ENCODE data around the gene REXO4.
A peak's percentile ranks its signal among the peaks of the same experiment; 100 is the strongest.

The REXO4 gene

GRCh38 chr9:133375116-133375723 lies 42.6 kb downstream of the REXO4 start:
- Histone ChIP-seq H3K36me3 (ENCODE audit: low read depth) (peaks cover 39% of the 10 kb centered on the region), H3K4me1 (ENCODE audit: insufficient read depth, poor library complexity, severe bottlenecking) (no peaks in the 10 kb centered on the region), H3K4me3 (ENCODE audit: severe bottlenecking) (peak overlapping the region; percentile 67), H3K27me3 (ENCODE audit: insufficient read depth, poor library complexity, severe bottlenecking) (no peaks in the 10 kb centered on the region), H3K9me3 (ENCODE audit: severe bottlenecking) (no peaks in the 10 kb centered on the region), H3K27ac (ENCODE audit: poor library complexity, severe bottlenecking) (peak overlapping the region; percentile 89)
- ATAC-seq (ENCODE audit: low read depth) (peak; percentile 21; the same call in 2 of the 3 replicates), DNase-seq (ENCODE audit: low spot score) (no peak)
- TF ChIP-seq CTCF (IDR thresholded peaks at IDR 0.05; ENCODE audit: poor library complexity, severe bottlenecking): peak; percentile 57

DNA sequence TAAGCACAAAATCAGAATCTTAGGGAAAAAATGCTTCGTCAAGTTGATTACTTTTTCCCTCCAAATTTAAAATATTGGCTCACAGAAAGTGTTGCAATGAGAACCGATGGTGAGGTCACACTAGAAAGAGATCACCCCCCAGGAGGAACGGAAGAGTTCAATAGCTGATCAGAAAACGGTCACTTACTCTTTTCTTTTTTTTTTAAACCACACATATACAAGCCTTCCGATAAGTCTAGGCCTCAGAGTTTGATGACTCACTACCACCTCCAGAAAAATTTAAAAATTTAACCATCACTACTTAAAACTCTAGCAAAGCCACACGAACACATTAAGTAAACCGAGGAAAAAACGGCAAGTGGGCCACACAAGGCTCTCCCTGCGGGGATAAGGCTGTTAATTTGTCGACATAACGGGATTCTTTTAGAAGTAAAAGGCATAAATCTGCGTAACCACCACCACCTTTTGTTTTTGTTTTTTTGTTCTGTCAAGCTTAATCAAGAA lies 43.1 kb downstream of the REXO4 start:
- Histone ChIP-seq H3K27ac (ENCODE audit: poor library complexity, severe bottlenecking) (peak overlapping the region; percentile 89), H3K36me3 (ENCODE audit: low read depth) (peaks cover 45% of the 10 kb centered on the region), H3K4me1 (ENCODE audit: insufficient read depth, poor library complexity, severe bottlenecking) (no peaks in the 10 kb centered on the region), H3K27me3 (ENCODE audit: insufficient read depth, poor library complexity, severe bottlenecking) (no peaks in the 10 kb centered on the region), H3K4me3 (ENCODE audit: severe bottlenecking) (peak overlapping the region; percentile 67), H3K9me3 (ENCODE audit: severe bottlenecking) (no peaks in the 10 kb centered on the region)
- no peak for TF ChIP-seq CTCF (IDR thresholded peaks at IDR 0.05; ENCODE audit: poor library complexity, severe bottlenecking)
- ATAC-seq (ENCODE audit: low read depth) (no peak), DNase-seq (ENCODE audit: low spot score) (no peak)

- Histone ChIP-seq H3K4me1 (ENCODE audit: insufficient read depth, poor library complexity, severe bottlenecking) (no peaks in the 10 kb centered on the region), H3K4me3 (ENCODE audit: severe bottlenecking) (no peak overlapping the region), H3K27ac (ENCODE audit: poor library complexity, severe bottlenecking) (no peak overlapping the region), H3K36me3 (ENCODE audit: low read depth) (peaks cover 67% of the 10 kb centered on the region), H3K9me3 (ENCODE audit: severe bottlenecking) (no peaks in the 10 kb centered on the region), H3K27me3 (ENCODE audit: insufficient read depth, poor library complexity, severe bottlenecking) (no peaks in the 10 kb centered on the region)
- ATAC-seq (ENCODE audit: low read depth) (no peak), DNase-seq (ENCODE audit: low spot score) (no peak)
- no peak for TF ChIP-seq CTCF (IDR thresholded peaks at IDR 0.05; ENCODE audit: poor library complexity, severe bottlenecking)
Measured at GRCh38 chr9:133372144-133372543, 45.7 kb downstream of the REXO4 start.

- ATAC-seq (ENCODE audit: low read depth) (no peak), DNase-seq (ENCODE audit: low spot score) (no peak)
- peaks cover 75% of the 10 kb centered on the region for H3K36me3 ChIP-seq (ENCODE audit: low read depth)
- H3K27me3 ChIP-seq (ENCODE audit: insufficient read depth, poor library complexity, severe bottlenecking): no peaks in the 10 kb centered on the region
- H3K27ac ChIP-seq (ENCODE audit: poor library complexity, severe bottlenecking): no peak overlapping the region
- no peak for TF ChIP-seq CTCF (IDR thresholded peaks at IDR 0.05; ENCODE audit: poor library complexity, severe bottlenecking)
- H3K4me3 ChIP-seq (ENCODE audit: severe bottlenecking): no peak overlapping the region
- H3K9me3 ChIP-seq (ENCODE audit: severe bottlenecking): no peaks in the 10 kb centered on the region
- H3K4me1 ChIP-seq (ENCODE audit: insufficient read depth, poor library complexity, severe bottlenecking): no peaks in the 10 kb centered on the region
Measured at GRCh38 chr9:133371261-133371711, 46.5 kb downstream of the REXO4 start.

GRCh38 chr9:133370685-133371084 lies 47.1 kb downstream of the REXO4 start:
- Histone ChIP-seq H3K4me3 (ENCODE audit: severe bottlenecking) (no peak overlapping the region), H3K27ac (ENCODE audit: poor library complexity, severe bottlenecking) (no peak overlapping the region), H3K9me3 (ENCODE audit: severe bottlenecking) (no peaks in the 10 kb centered on the region), H3K36me3 (ENCODE audit: low read depth) (peaks cover 81% of the 10 kb centered on the region), H3K4me1 (ENCODE audit: insufficient read depth, poor library complexity, severe bottlenecking) (peaks cover 4% of the 10 kb centered on the region), H3K27me3 (ENCODE audit: insufficient read depth, poor library complexity, severe bottlenecking) (no peaks in the 10 kb centered on the region)
- DNase-seq (ENCODE audit: low spot score) (no peak), ATAC-seq (ENCODE audit: low read depth) (no peak)
- no peak for TF ChIP-seq CTCF (IDR thresholded peaks at IDR 0.05; ENCODE audit: poor library complexity, severe bottlenecking)

All from RWPE2 (cell line).